Activated naive CD4-positive, alpha-beta T cell treated with anti-CD3 and anti-CD28 coated beads, Interleukin-2, amount 50 U/mL, for 24 hours (primary cell): ENCODE data around the gene DKC1.

Experiments used
- H3K27ac Mint-ChIP-seq: one replicate; pipeline ENCODE4 v1.8.0; 2021; ENCODE audit warnings: mild to moderate bottlenecking, mixed read lengths
- H3K27me3 Mint-ChIP-seq: one replicate; pipeline ENCODE4 v1.8.0; 2021; ENCODE audit warnings: mixed read lengths
- H3K36me3 Mint-ChIP-seq: one replicate; pipeline ENCODE4 v1.8.0; 2021; ENCODE audit warnings: mixed read lengths
- H3K4me1 Mint-ChIP-seq: one replicate; pipeline ENCODE4 v1.8.0; 2021; ENCODE audit warnings: mixed read lengths
- H3K4me3 Mint-ChIP-seq: one replicate; pipeline ENCODE4 v1.8.0; 2021; ENCODE audit warnings: mild to moderate bottlenecking, mixed read lengths
- H3K9me3 Mint-ChIP-seq: one replicate; pipeline ENCODE4 v1.8.0; 2021; ENCODE audit warnings: mixed read lengths

Gene DKC1

DNA sequence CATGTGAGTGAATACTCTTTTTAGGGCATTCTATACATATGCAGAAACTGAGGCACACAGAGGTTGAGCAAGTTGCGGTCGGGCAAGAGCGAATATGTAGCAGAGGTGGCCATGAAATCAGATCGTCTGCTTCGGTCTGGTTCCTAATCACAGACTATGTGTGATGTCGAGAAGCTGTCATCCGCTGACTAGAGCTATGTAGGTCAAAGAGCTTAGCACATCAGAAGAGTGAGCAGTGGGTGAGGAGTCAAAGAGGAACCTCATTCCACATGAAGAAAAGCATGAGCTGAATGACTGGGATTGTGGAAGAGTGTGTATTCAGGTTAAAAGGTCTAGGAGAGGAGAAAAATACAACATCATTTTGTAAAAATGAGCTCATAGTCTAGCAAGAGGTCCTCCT lies 30.8 kb upstream of the DKC1 start:
- peaks cover 82% of the 10 kb centered on the region for H3K4me1 Mint-ChIP-seq
- H3K36me3 Mint-ChIP-seq = no peaks in the 10 kb centered on the region
- H3K4me3 Mint-ChIP-seq = no peak overlapping the region
- H3K27ac Mint-ChIP-seq = peak overlapping the region; percentile 71
- H3K9me3 Mint-ChIP-seq = no peaks in the 10 kb centered on the region
- H3K27me3 Mint-ChIP-seq = no peaks in the 10 kb centered on the region

GRCh38 chrX:154732421-154733065 lies 30.1 kb upstream of the DKC1 start:
- Mint-ChIP-seq H3K4me3 (no peak overlapping the region), H3K9me3 (no peaks in the 10 kb centered on the region), H3K27ac (no peak overlapping the region), H3K36me3 (no peaks in the 10 kb centered on the region), H3K27me3 (no peaks in the 10 kb centered on the region), H3K4me1 (peaks cover 83% of the 10 kb centered on the region)

DNA sequence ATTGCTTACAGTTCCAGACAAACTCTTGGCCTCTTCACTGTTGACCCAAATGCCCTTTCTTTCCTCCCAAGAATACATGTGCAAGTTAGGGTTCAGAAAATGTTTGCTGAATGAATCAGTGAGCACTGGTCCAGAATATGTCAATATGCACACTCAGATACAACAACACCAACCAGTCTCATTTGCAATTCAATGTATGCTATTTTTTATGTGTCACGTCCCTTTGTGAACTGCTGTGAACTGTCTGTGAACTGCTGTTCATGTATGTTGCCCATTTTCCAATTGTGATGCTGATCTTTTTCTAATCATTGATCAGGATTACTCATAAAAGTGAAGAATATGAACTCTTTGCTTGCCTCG lies 29.6 kb upstream of the DKC1 start:
- Mint-ChIP-seq H3K27me3 (no peaks in the 10 kb centered on the region), H3K4me1 (peaks cover 86% of the 10 kb centered on the region), H3K36me3 (no peaks in the 10 kb centered on the region), H3K27ac (no peak overlapping the region), H3K4me3 (no peak overlapping the region), H3K9me3 (no peaks in the 10 kb centered on the region)

GRCh38 chrX:154734061-154734781 lies 28.4 kb upstream of the DKC1 start:
- H3K9me3 Mint-ChIP-seq = no peaks in the 10 kb centered on the region
- no peaks in the 10 kb centered on the region for H3K27me3 Mint-ChIP-seq
- peak overlapping the region; percentile 68 for H3K4me3 Mint-ChIP-seq
- H3K27ac Mint-ChIP-seq = peak overlapping the region; percentile 89
- H3K36me3 Mint-ChIP-seq = no peaks in the 10 kb centered on the region
- H3K4me1 Mint-ChIP-seq = peaks cover 89% of the 10 kb centered on the region

- peak overlapping the region; percentile 3 for H3K4me3 Mint-ChIP-seq
- no peaks in the 10 kb centered on the region for H3K36me3 Mint-ChIP-seq
- H3K9me3 Mint-ChIP-seq = no peaks in the 10 kb centered on the region
Measured at GRCh38 chrX:154735695-154736393, 26.8 kb upstream of the DKC1 start.

GRCh38 chrX:154737136-154737535 lies 25.5 kb upstream of the DKC1 start:
- H3K27ac Mint-ChIP-seq = peak overlapping the region; percentile 76
- H3K36me3 Mint-ChIP-seq = no peaks in the 10 kb centered on the region
- no peaks in the 10 kb centered on the region for H3K9me3 Mint-ChIP-seq
- peak overlapping the region; percentile 65 for H3K4me3 Mint-ChIP-seq
- no peaks in the 10 kb centered on the region for H3K27me3 Mint-ChIP-seq
- peaks cover 63% of the 10 kb centered on the region for H3K4me1 Mint-ChIP-seq

More at GRCh38 chrX:154735695-154736393, 26.8 kb upstream of the DKC1 start:
- peak overlapping the region; percentile 53 for H3K27ac Mint-ChIP-seq
- H3K4me1 Mint-ChIP-seq = peaks cover 74% of the 10 kb centered on the region
- no peaks in the 10 kb centered on the region for H3K27me3 Mint-ChIP-seq

- Mint-ChIP-seq H3K27me3 (no peaks in the 10 kb centered on the region), H3K4me1 (peaks cover 56% of the 10 kb centered on the region), H3K4me3 (peak overlapping the region; percentile 44), H3K9me3 (no peaks in the 10 kb centered on the region), H3K27ac (peak overlapping the region; percentile 46), H3K36me3 (no peaks in the 10 kb centered on the region)
Measured at GRCh38 chrX:154738011-154738738, 24.5 kb upstream of the DKC1 start.

GRCh38 chrX:154739952-154740465 lies 22.7 kb upstream of the DKC1 start:
- H3K9me3 Mint-ChIP-seq = no peaks in the 10 kb centered on the region
- no peak overlapping the region for H3K27ac Mint-ChIP-seq
- H3K36me3 Mint-ChIP-seq = no peaks in the 10 kb centered on the region
- H3K27me3 Mint-ChIP-seq = no peaks in the 10 kb centered on the region
- H3K4me3 Mint-ChIP-seq = no peak overlapping the region
- peaks cover 42% of the 10 kb centered on the region for H3K4me1 Mint-ChIP-seq

DNA sequence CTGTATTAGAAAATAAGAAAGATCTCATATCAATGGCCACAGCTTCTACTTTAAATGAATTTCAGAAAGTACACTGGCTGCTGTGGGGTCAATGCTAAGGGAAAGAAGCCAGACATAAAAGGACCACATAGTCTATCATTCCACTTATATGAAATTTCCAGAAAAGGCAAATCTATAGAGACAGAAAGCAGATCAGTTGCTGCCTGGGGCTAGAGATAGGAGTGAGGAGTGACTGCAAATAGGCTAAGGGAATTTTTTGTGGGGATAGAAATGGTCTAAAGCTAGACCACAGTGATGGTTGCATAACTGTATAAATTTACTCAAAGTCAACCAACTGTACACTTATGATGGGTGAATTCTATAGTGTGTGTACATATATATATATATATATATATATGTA lies 20.1 kb upstream of the DKC1 start:
- Mint-ChIP-seq H3K27me3 (no peaks in the 10 kb centered on the region), H3K4me3 (no peak overlapping the region), H3K36me3 (no peaks in the 10 kb centered on the region), H3K27ac (no peak overlapping the region), H3K9me3 (no peaks in the 10 kb centered on the region), H3K4me1 (peaks cover 22% of the 10 kb centered on the region)

DNA sequence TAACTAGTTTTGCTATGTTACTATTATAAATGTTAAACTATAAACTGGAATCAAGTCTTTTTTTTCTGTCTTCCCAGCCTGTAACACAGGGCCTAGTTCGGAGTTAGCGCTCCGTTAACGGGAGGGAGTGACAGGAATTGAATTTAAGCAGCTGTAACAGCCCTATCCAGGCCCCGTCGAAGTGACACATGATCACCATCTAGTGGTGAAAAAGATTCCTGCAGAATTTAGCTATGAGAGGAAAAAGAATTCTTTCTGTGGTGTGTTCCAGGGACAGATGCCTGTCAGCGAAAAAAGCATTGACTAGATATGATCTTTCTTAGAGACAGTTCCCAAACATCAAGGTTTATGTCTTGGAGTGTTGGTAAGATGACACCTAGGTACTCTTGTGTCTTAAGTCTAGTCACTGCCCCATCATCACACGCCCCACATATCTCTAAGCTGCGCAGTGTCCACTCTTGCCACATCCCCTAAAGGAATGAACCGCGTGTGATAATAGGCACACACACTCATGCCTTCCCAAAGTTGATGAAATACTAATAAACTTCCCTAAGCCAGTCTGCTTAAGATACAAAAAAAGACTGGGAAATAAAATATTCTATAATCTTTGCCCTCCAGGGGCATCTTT lies 13.8 kb upstream of the DKC1 start:
- no peak overlapping the region for H3K27ac Mint-ChIP-seq
- H3K4me3 Mint-ChIP-seq = peak overlapping the region; percentile 36
- H3K36me3 Mint-ChIP-seq = no peaks in the 10 kb centered on the region
- peaks cover 22% of the 10 kb centered on the region for H3K4me1 Mint-ChIP-seq
- H3K27me3 Mint-ChIP-seq = no peaks in the 10 kb centered on the region
- no peaks in the 10 kb centered on the region for H3K9me3 Mint-ChIP-seq

DNA sequence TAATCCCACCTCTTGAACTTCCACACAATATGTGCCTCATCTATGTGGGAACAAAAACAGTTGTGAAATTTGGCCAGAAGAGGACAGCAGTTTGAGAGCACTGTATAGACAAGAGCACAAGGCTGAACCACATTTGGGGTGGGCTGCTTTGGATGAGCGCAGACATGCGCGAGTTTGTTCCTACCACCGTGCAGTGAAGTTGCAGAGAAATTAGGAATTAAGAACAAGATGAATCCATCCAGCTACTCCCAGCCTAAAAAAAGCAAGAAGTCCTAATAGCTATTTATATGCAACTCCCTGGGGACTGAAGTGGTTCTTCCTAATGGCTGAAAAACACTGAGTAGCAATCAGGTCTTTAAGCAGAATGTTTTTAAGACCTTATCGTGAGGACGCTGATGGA lies 12.8 kb upstream of the DKC1 start:
- no peaks in the 10 kb centered on the region for H3K9me3 Mint-ChIP-seq
- H3K27ac Mint-ChIP-seq = no peak overlapping the region
- no peaks in the 10 kb centered on the region for H3K36me3 Mint-ChIP-seq
- H3K4me3 Mint-ChIP-seq = peak overlapping the region; percentile 76
- H3K4me1 Mint-ChIP-seq = peaks cover 18% of the 10 kb centered on the region
- no peaks in the 10 kb centered on the region for H3K27me3 Mint-ChIP-seq

DNA sequence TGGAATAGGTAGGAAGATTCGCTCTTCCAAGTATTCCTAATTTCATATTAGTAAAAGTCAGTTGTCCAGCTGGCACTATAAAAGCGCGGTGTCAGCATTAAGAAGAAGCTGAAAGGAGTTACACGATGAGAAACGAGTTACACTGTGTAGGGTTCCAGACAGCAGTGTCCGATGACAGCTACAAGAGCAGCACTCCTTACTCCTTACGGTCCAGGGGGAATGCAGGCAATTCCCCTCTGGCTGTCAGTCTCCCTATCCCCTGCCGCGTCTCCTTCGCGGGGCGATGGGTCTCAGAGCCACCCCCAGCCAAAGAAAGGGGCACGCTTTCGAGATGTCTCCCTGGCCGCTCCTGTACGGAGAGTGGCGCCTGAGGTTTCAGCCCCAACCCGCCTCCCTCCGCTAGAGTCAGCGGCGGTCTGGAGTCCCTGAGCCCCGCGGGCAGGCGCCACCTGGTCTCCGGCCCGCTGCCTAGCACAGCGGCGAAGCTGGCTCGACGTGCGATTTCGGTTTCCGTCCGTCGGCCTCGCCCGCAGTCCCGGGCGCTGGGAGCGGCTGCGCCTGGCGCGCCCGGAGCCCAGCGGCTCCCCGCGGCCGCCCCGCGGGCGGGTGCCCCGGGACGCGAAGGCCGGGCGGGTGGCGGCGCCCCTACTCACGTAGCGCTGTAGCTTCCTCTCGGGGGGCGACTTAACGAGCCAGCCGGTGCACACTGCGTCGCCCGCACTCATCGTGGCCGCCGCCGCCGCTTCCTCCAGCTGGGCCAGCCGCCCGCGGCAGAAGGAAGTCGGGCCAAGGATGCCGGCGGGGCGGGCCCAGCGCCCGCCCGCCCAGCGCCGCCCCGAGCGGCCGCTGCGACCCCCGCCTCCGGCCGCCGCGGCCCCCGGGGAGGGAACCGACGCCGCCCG lies 12.1 kb upstream of the DKC1 start, which contains the start of gene GAB3:
Gene GAB3 (minus strand): TSS at position 777 of the 902 bp plus-strand sequence. CDS start 52 bp downstream, at position 725.
- no peaks in the 10 kb centered on the region for H3K27me3 Mint-ChIP-seq
- no peaks in the 10 kb centered on the region for H3K9me3 Mint-ChIP-seq
- H3K36me3 Mint-ChIP-seq = no peaks in the 10 kb centered on the region
- H3K4me3 Mint-ChIP-seq = peak within 1 kb of the TSS; percentile 76
- peak within 1 kb of the TSS; percentile 20 for H3K27ac Mint-ChIP-seq
- peaks cover 18% of the 10 kb centered on the region for H3K4me1 Mint-ChIP-seq

- H3K4me3 Mint-ChIP-seq = peak overlapping the region; percentile 75
- peak overlapping the region; percentile 20 for H3K27ac Mint-ChIP-seq
- no peaks in the 10 kb centered on the region for H3K27me3 Mint-ChIP-seq
- H3K4me1 Mint-ChIP-seq = peaks cover 15% of the 10 kb centered on the region
- H3K9me3 Mint-ChIP-seq = no peaks in the 10 kb centered on the region
- H3K36me3 Mint-ChIP-seq = no peaks in the 10 kb centered on the region
Measured at GRCh38 chrX:154751203-154751668, 11.4 kb upstream of the DKC1 start.

DNA sequence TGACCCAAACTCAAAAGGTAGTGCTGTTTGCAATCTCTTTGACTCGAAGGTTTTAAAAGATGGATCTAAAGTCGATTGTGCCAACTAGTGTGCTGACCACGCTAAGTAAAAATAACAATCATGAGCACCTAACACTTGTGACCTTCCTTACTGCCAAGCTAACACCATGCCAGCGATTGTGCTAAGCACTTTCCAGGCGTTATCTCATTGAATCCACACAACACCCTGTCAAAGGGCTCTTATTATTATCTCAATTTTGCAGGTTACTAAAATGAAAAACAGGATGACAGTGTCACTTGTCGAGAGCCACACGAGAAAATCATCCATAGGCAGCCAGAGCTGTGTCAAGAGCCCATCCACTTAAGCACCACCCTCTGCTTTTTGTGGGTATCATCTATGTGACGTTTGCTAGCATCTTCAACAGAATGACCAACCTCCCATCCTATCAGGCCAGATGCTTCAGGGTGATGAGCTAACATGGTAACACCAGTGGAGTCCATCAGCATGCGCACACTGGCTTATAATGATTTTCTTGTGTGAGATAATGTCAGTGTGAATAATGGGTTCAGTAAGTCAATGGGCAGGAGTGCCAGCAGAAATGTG lies 10.9 kb upstream of the DKC1 start:
- Mint-ChIP-seq H3K4me1 (peaks cover 13% of the 10 kb centered on the region), H3K4me3 (peak overlapping the region; percentile 75), H3K27me3 (no peaks in the 10 kb centered on the region), H3K9me3 (no peaks in the 10 kb centered on the region), H3K27ac (peak overlapping the region; percentile 20), H3K36me3 (no peaks in the 10 kb centered on the region)
